SU-DHL-6 (cell line): ENCODE results near the gene FAM240A.

Source experiments
- H2AFZ ChIP-seq: fragments of 200-600 bp; sonication (generic); 2 replicates; pipeline ENCODE4 v1.6.1; 2014; ENCODE audit warnings: low read depth, mild to moderate bottlenecking, moderate library complexity, mixed read lengths, antibody characterized with exemption, low read length; ENCODE audit not compliant: severe bottlenecking
- H3F3A ChIP-seq: fragments of 200-600 bp; shearing (Covaris generic); 2 replicates; pipeline ENCODE4 v1.6.0; 2016; ENCODE audit warnings: antibody characterized with exemption, mild to moderate bottlenecking; ENCODE audit not compliant: insufficient read depth
- H3K27ac ChIP-seq: fragments of 200-600 bp; sonication (generic); 2 replicates; pipeline ENCODE4 v1.5.1; 2016; ENCODE audit warnings: low read depth, mild to moderate bottlenecking, low read length, moderate library complexity, mixed read lengths
- H3K27me3 ChIP-seq: fragments of 200-600 bp; sonication (generic), shearing (Covaris generic); 2 replicates; pipeline ENCODE4 v1.6.0; 2014; ENCODE audit warnings: mild to moderate bottlenecking, low read length
- H3K36me3 ChIP-seq: fragments of 200-600 bp; sonication (generic); 2 replicates; pipeline ENCODE4 v1.6.1; 2014; ENCODE audit warnings: mild to moderate bottlenecking, low read length, mixed read lengths
- H3K4me2 ChIP-seq: fragments of 300-600, 200-600 bp; shearing (Covaris generic), sonication (generic); 2 replicates; pipeline ENCODE4 v1.6.0; 2014; ENCODE audit warnings: low read length, low read depth, mild to moderate bottlenecking; ENCODE audit not compliant: poor library complexity, severe bottlenecking
- H3K4me3 ChIP-seq: fragments of 200-600 bp; sonication (generic); 2 replicates; pipeline ENCODE4 v1.5.1; 2014; ENCODE audit warnings: antibody characterized with exemption, low read length, mild to moderate bottlenecking, mixed read lengths; ENCODE audit not compliant: insufficient read depth, poor library complexity, severe bottlenecking
- H3K79me2 ChIP-seq: fragments of 200-600 bp; sonication (generic); 2 replicates; pipeline ENCODE4 v1.6.1; 2014; ENCODE audit warnings: mild to moderate bottlenecking, low read length, moderate library complexity; ENCODE audit not compliant: insufficient read depth
- H3K9ac ChIP-seq: fragments of 200-600 bp; sonication (generic); 2 replicates; pipeline ENCODE4 v1.7.0; 2014; ENCODE audit warnings: mild to moderate bottlenecking, low read length
- H3K9me2 ChIP-seq: fragments of 200-600 bp; sonication (generic); replicated peaks from 2 replicates; pipeline ENCODE4 v1.6.1; 2014; ENCODE audit warnings: low read length; ENCODE audit not compliant: insufficient read depth
- H3K9me3 ChIP-seq: fragments of 200-600 bp; sonication (generic); 2 replicates; pipeline ENCODE4 v1.6.1; 2014; ENCODE audit warnings: low read length, mixed read lengths; ENCODE audit not compliant: insufficient read depth
- H4K20me1 ChIP-seq: fragments of 200-600 bp; sonication (generic); 2 replicates; pipeline ENCODE4 v1.6.1; 2014; ENCODE audit warnings: low read depth, mild to moderate bottlenecking, antibody characterized with exemption, low read length, moderate library complexity, mixed read lengths
- EZH2phosphoT487 ChIP-seq: fragments of 200-600 bp; sonication (generic), shearing (Covaris generic); conservative IDR thresholded peaks from 2 replicates; pipeline ENCODE4 v1.6.1; 2018; ENCODE audit warnings: mild to moderate bottlenecking, antibody characterized with exemption, low read length, moderate library complexity, mixed read lengths
- TF ChIP-seq, protein P1 (sequence below): fragments of 200-600 bp; sonication (generic); IDR thresholded peaks from one replicate; pipeline ENCODE4 v1.5.1; 2017; ENCODE audit warnings: antibody characterized with exemption, mild to moderate bottlenecking, low read length, moderate library complexity; ENCODE audit not compliant: insufficient read depth, poor library complexity, severe bottlenecking

The FAM240A gene

DNA sequence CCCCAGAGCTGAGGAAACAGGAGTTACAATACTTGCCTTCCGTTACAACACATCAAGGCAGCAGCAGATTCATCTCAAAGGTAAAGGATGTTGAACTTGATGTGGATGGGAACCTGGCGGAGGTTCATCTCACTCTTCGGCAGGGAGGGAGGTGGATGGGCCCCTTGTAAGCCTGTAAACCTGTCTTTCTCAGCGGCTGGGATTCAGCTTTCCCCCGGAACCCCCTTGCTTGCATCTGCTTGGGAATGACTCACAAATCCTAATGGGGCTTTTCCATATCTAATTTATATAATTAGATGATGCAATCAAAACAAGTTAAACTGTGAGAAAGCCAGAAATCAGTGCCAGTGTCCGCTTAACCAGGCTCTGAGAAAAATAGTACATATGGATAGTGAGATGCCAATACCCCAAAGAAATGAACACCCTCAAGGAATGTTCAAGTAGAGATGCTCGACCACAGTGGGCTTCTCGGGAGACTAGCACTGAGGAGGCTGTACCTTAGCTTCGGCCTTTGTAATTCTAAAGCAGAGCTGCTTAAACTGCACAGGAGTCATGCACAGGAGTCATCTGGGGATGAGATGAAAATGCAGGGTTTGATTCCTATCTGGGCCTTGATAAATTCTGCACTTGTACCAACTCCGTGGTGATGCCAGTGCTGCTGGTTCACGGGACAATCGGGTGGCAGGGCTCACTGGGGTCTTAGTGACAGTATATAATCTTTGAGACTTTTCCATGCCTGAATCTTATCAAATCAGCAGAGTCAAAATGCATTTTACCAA is 2.2 kb upstream of the FAM240A start:
- Histone ChIP-seq H3K27me3 (no peaks in the 10 kb centered on the region), H3F3A (no peaks in the 10 kb centered on the region), H3K9ac (no peak overlapping the region), H3K36me3 (no peaks in the 10 kb centered on the region), H4K20me1 (no peaks in the 10 kb centered on the region), H3K4me2 (no peak overlapping the region), H2AFZ (no peak overlapping the region), H3K4me3 (no peak overlapping the region), H3K9me2 (no peaks in the 10 kb centered on the region), H3K9me3 (no peaks in the 10 kb centered on the region), H3K27ac (no peak overlapping the region), H3K79me2 (no peaks in the 10 kb centered on the region)
- TF ChIP-seq, protein P1, sequence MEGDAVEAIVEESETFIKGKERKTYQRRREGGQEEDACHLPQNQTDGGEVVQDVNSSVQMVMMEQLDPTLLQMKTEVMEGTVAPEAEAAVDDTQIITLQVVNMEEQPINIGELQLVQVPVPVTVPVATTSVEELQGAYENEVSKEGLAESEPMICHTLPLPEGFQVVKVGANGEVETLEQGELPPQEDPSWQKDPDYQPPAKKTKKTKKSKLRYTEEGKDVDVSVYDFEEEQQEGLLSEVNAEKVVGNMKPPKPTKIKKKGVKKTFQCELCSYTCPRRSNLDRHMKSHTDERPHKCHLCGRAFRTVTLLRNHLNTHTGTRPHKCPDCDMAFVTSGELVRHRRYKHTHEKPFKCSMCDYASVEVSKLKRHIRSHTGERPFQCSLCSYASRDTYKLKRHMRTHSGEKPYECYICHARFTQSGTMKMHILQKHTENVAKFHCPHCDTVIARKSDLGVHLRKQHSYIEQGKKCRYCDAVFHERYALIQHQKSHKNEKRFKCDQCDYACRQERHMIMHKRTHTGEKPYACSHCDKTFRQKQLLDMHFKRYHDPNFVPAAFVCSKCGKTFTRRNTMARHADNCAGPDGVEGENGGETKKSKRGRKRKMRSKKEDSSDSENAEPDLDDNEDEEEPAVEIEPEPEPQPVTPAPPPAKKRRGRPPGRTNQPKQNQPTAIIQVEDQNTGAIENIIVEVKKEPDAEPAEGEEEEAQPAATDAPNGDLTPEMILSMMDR, result no peak
- TF ChIP-seq EZH2phosphoT487, result no peak

DNA sequence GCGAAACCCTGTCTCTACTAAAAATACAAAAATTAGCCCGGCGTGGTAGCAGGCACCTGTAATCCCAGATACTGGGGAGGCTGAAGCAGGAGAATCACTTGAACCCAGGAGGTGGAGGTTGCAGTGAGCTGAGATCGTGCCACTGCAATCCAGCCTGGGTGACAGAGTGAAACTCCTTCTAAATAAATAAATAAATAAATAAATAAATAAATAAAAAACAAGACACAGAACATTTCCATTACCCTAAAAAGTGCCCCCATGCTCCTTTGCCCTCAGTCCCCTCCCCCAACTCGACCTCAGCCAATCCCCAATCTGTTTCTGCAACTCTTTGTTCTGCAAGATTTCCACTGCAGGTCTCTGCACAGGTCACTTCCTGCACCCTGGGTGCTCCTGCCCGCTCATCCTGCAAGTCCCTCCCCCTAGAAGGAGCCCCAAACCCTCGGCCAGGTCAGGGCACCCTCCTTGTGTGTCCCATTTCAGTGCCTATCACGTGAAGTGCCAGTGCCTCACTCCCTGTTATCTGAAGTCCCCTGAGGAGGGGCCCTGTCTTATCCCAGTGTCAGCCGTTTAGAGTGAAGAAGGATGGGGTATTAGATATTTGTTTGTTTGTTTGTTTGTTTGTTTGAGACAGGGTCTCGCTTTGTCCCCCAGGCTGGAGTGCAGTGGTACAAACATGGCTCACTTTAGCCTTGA is 1.1 kb downstream of the FAM240A start:
- Histone ChIP-seq H4K20me1 (no peaks in the 10 kb centered on the region), H3K9me3 (no peaks in the 10 kb centered on the region)

DNA sequence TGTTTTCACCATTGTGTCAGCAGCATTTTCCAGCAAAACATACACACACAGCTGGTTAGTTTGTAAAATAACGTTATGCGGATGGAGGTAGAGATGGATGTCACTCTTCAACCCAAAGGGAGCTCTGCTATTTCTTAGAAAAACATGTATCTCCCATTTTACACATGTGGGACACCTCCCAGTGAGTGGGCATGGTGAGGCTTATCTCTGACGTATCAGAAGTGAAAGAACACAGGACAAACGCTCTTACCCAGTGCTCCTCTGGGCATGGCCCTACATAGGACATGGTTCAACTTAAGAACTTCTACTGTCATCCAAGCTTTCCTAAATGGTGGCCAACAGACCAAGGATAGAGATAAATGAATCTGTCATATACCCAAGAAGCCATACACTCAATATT is 2.1 kb downstream of the FAM240A start:
- Histone ChIP-seq H3K27ac (no peak overlapping the region), H3K36me3 (no peaks in the 10 kb centered on the region), H4K20me1 (no peaks in the 10 kb centered on the region), H3K9ac (no peak overlapping the region), H3K79me2 (no peaks in the 10 kb centered on the region), H3K27me3 (no peaks in the 10 kb centered on the region), H3K4me3 (no peak overlapping the region), H3K4me2 (no peak overlapping the region), H3K9me3 (no peaks in the 10 kb centered on the region), H3F3A (no peaks in the 10 kb centered on the region), H2AFZ (no peak overlapping the region), H3K9me2 (no peaks in the 10 kb centered on the region)
- TF ChIP-seq, protein P1, result no peak
- no peak for TF ChIP-seq EZH2phosphoT487

More for the DNA sequence above, 1.1 kb downstream of the FAM240A start:
- no peaks in the 10 kb centered on the region for H3K36me3 ChIP-seq
- no peak overlapping the region for H3K27ac ChIP-seq
- no peak overlapping the region for H3K4me2 ChIP-seq
- TF ChIP-seq, protein P1, result no peak
- TF ChIP-seq EZH2phosphoT487, result no peak
- no peak overlapping the region for H3K9ac ChIP-seq
- H3K79me2 ChIP-seq, result no peaks in the 10 kb centered on the region
- H3F3A ChIP-seq, result no peaks in the 10 kb centered on the region
- H3K9me2 ChIP-seq, result no peaks in the 10 kb centered on the region
- no peak overlapping the region for H3K4me3 ChIP-seq
- no peak overlapping the region for H2AFZ ChIP-seq
- no peaks in the 10 kb centered on the region for H3K27me3 ChIP-seq
